Measurements from ENCODE around the gene DDX24. TPM values are rescaled to one million over a fixed set of nuclear protein-coding genes. Genes with fewer than 3 reads are reported as not detected.

DDX24 gene
- total and polyA plus RNA-seq, 2 donors (not counting 1 experiment from before 2014, with no cell fraction given) = 143 to 192 TPM

- Histone ChIP-seq H3K79me2 (ENCODE audit: control insufficient read depth, insufficient read depth, low read length) (no peaks in the 10 kb centered on the region), H2AFZ (ENCODE audit: low read length) (no peak overlapping the region), H3K9me3 (ENCODE audit: control insufficient read depth, insufficient read depth, low read depth, low read length) (no peaks in the 10 kb centered on the region), H3K27me3 (ENCODE audit: control insufficient read depth, insufficient read depth, low read length) (peaks cover 3% of the 10 kb centered on the region), H3K4me2 (ENCODE audit: extremely low read depth, insufficient read depth, low read length) (no peak overlapping the region), H3K9ac (ENCODE audit: insufficient read depth, low read length) (no peak overlapping the region), H3K27ac (ENCODE audit: insufficient read depth, low read length) (no peak overlapping the region), H3K36me3 (ENCODE audit: control insufficient read depth, insufficient read depth, low read length) (no peaks in the 10 kb centered on the region), H4K20me1 (ENCODE audit: control insufficient read depth, extremely low read depth, insufficient read depth, low read length) (no peaks in the 10 kb centered on the region), H3K4me1 (ENCODE audit: control insufficient read depth, extremely low read depth, insufficient read depth, low read length) (no peaks in the 10 kb centered on the region), H3K4me3 (replicated peaks in 1 of 4; ENCODE audit: control extremely low read depth in 1 of 4, insufficient read depth in 1 of 4, low read depth in 3 of 4, low read length in 4 of 4) (no peak overlapping the region)
- TF ChIP-seq EZH2 (IDR thresholded peaks at IDR 0.05; ENCODE audit: low read length, missing control alignments) (no peak), CTCF (conservative IDR thresholded peaks at IDR 0.05 in 1 of 2, IDR thresholded peaks at IDR 0.05 in 1 of 2; ENCODE audit: low read depth in 1 of 2, low read length in 2 of 2) (no peak)
- DNase-seq (ENCODE audit: low read depth in 2 of 2) = no peak
Observed at GRCh38 chr14:94027566-94028449, 53.2 kb downstream of the DDX24 start.

GRCh38 chr14:94026889-94027469, 54.0 kb downstream of the DDX24 start:
- Histone ChIP-seq H3K9me3 (ENCODE audit: control insufficient read depth, insufficient read depth, low read depth, low read length) (no peaks in the 10 kb centered on the region), H3K4me1 (ENCODE audit: control insufficient read depth, extremely low read depth, insufficient read depth, low read length) (no peaks in the 10 kb centered on the region), H3K4me2 (ENCODE audit: extremely low read depth, insufficient read depth, low read length) (peak overlapping the region; percentile 25), H3K79me2 (ENCODE audit: control insufficient read depth, insufficient read depth, low read length) (no peaks in the 10 kb centered on the region), H4K20me1 (ENCODE audit: control insufficient read depth, extremely low read depth, insufficient read depth, low read length) (no peaks in the 10 kb centered on the region), H3K9ac (ENCODE audit: insufficient read depth, low read length) (no peak overlapping the region), H3K27ac (ENCODE audit: insufficient read depth, low read length) (no peak overlapping the region), H2AFZ (ENCODE audit: low read length) (peak overlapping the region; percentile 23), H3K4me3 (replicated peaks in 1 of 4; ENCODE audit: control extremely low read depth in 1 of 4, insufficient read depth in 1 of 4, low read depth in 3 of 4, low read length in 4 of 4) (peak overlapping the region; percentile 24 to 66 (median 46)), H3K36me3 (ENCODE audit: control insufficient read depth, insufficient read depth, low read length) (no peaks in the 10 kb centered on the region), H3K27me3 (ENCODE audit: control insufficient read depth, insufficient read depth, low read length) (peaks cover 3% of the 10 kb centered on the region)
- TF ChIP-seq EZH2 (IDR thresholded peaks at IDR 0.05; ENCODE audit: low read length, missing control alignments) = no peak
- no peak for TF ChIP-seq CTCF (conservative IDR thresholded peaks at IDR 0.05 in 1 of 2, IDR thresholded peaks at IDR 0.05 in 1 of 2; ENCODE audit: low read depth in 1 of 2, low read length in 2 of 2)
- no peak for DNase-seq (ENCODE audit: low read depth in 2 of 2)

GRCh38 chr14:94026173-94026888, 54.7 kb downstream of the DDX24 start, which contains the start of gene OTUB2:
TSS of gene OTUB2 (plus strand) at chr14:94026340. CDS start at chr14:94026538, 198 bp downstream.
- H3K9ac ChIP-seq (ENCODE audit: insufficient read depth, low read length) = peak within 1 kb of the TSS; percentile 53
- no peaks in the 10 kb centered on the region for H4K20me1 ChIP-seq (ENCODE audit: control insufficient read depth, extremely low read depth, insufficient read depth, low read length)
- peak within 1 kb of the TSS; percentile 35 for H3K4me2 ChIP-seq (ENCODE audit: extremely low read depth, insufficient read depth, low read length)
- no peaks in the 10 kb centered on the region for H3K79me2 ChIP-seq (ENCODE audit: control insufficient read depth, insufficient read depth, low read length)
- peak within 1 kb of the TSS; percentile 41 to 66 (median 53) for H3K4me3 ChIP-seq (replicated peaks in 1 of 4; ENCODE audit: control extremely low read depth in 1 of 4, insufficient read depth in 1 of 4, low read depth in 3 of 4, low read length in 4 of 4)
- peaks cover 3% of the 10 kb centered on the region for H3K27me3 ChIP-seq (ENCODE audit: control insufficient read depth, insufficient read depth, low read length)
- H3K27ac ChIP-seq (ENCODE audit: insufficient read depth, low read length) = no peak within 1 kb of the TSS
- TF ChIP-seq EZH2 (IDR thresholded peaks at IDR 0.05; ENCODE audit: low read length, missing control alignments) (no peak), CTCF (conservative IDR thresholded peaks at IDR 0.05 in 1 of 2, IDR thresholded peaks at IDR 0.05 in 1 of 2; ENCODE audit: low read depth in 1 of 2, low read length in 2 of 2) (no peak)
- no peaks in the 10 kb centered on the region for H3K9me3 ChIP-seq (ENCODE audit: control insufficient read depth, insufficient read depth, low read depth, low read length)
- peak within 1 kb of the TSS; percentile 68 for H2AFZ ChIP-seq (ENCODE audit: low read length)
- no peaks in the 10 kb centered on the region for H3K4me1 ChIP-seq (ENCODE audit: control insufficient read depth, extremely low read depth, insufficient read depth, low read length)
- DNase-seq (ENCODE audit: low read depth in 2 of 2) = peak; percentile 98
- H3K36me3 ChIP-seq (ENCODE audit: control insufficient read depth, insufficient read depth, low read length) = no peaks in the 10 kb centered on the region

Data from fibroblast of lung (primary cell).